Fibroblast of peridontal ligament (primary cell): ENCODE data around the gene MTHFD1.

ENCODE experiments used
- DNase-seq: peaks from one replicate; pipeline ENCODE4 v3.0.0-alpha.2; 2010; ENCODE audit errors: extremely low read depth

Gene MTHFD1

GRCh38 chr14:64495252-64495651 is 107.1 kb downstream of the MTHFD1 start:
- DNase-seq, result no peak

- no peak for DNase-seq
These were observed 108.6 kb downstream of the MTHFD1 start for GRCh38 chr14:64496764-64497163.

GRCh38 chr14:64500088-64500487 is 111.9 kb downstream of the MTHFD1 start:
- DNase-seq, result peak; percentile 45

- DNase-seq, result peak; percentile 63
These were observed 113.4 kb downstream of the MTHFD1 start for GRCh38 chr14:64501411-64502171.

GRCh38 chr14:64502456-64502855 is 114.3 kb downstream of the MTHFD1 start:
- no peak for DNase-seq

- peak; percentile 28 for DNase-seq
These were observed 114.8 kb downstream of the MTHFD1 start for GRCh38 chr14:64502887-64503433.

- peak; percentile 89 for DNase-seq
These were observed 115.5 kb downstream of the MTHFD1 start, which contains the start of gene ZBTB25 for GRCh38 chr14:64503434-64504309. Gene ZBTB25, minus strand, starts transcription at chr14:64503838. Its CDS starts 13,305 bp downstream, at chr14:64490533.

- DNase-seq, result peak; percentile 79
These were observed 116.2 kb downstream of the MTHFD1 start, which contains the start of gene ZBTB1 for GRCh38 chr14:64504310-64504896. Gene ZBTB1, plus strand, starts transcription at chr14:64504770. Its CDS starts 16,735 bp downstream, at chr14:64521505.

GRCh38 chr14:64504897-64505794 is 117.0 kb downstream of the MTHFD1 start:
- peak; percentile 80 for DNase-seq

- no peak for DNase-seq
These were observed 118.6 kb downstream of the MTHFD1 start for GRCh38 chr14:64506721-64507120.

GRCh38 chr14:64507376-64508156 is 119.4 kb downstream of the MTHFD1 start:
- DNase-seq, result peak; percentile 19

GRCh38 chr14:64508215-64508776 is 120.1 kb downstream of the MTHFD1 start:
- no peak for DNase-seq

- no peak for DNase-seq
These were observed 120.9 kb downstream of the MTHFD1 start for GRCh38 chr14:64509036-64509435.
